Measurements from ENCODE around the gene AGO1. TPM values are rescaled to one million over a fixed set of nuclear protein-coding genes. Genes with fewer than 3 reads are reported as not detected.

Gene AGO1
- total RNA-seq, 1 experiment from 2014 or later = 36.2 TPM

- no peak for DNase-seq (ENCODE audit: low read depth, low spot score)
- Histone ChIP-seq H3K27ac (ENCODE audit: low read depth, low read length) (no peak overlapping the region), H3K79me2 (ENCODE audit: insufficient read depth, low read length) (no peaks in the 10 kb centered on the region), H3K9ac (ENCODE audit: low read length) (no peak overlapping the region), H3K4me1 (ENCODE audit: control insufficient read depth in 1 of 2, insufficient read depth in 2 of 2, low read length in 2 of 2) (no peaks in the 10 kb centered on the region), H4K20me1 (ENCODE audit: insufficient read depth) (no peaks in the 10 kb centered on the region), H3K27me3 (ENCODE audit: insufficient read depth, low read length) (no peaks in the 10 kb centered on the region), H3K9me3 (ENCODE audit: control insufficient read depth in 1 of 2, insufficient read depth in 1 of 2, low read depth in 1 of 2, low read length in 2 of 2) (no peaks in the 10 kb centered on the region), H3K36me3 (ENCODE audit: control insufficient read depth in 1 of 2, insufficient read depth in 2 of 2, low read length in 2 of 2) (peaks cover 44 to 64% of the 10 kb centered on the region in 2 experiments; a peak in 3 of 4 replicates), H3K4me3 (replicated peaks in 1 of 2; ENCODE audit: low read depth in 1 of 2, low read length in 2 of 2) (no peak overlapping the region), H2AFZ (ENCODE audit: low read depth, low read length, poor library complexity, severe bottlenecking) (no peak overlapping the region), H3K4me2 (ENCODE audit: low read length) (no peak overlapping the region), H3K9me2 (ENCODE audit: insufficient read depth) (no peaks in the 10 kb centered on the region)
- ChIA-PET RAD21 (ENCODE audit: low non-redundant PET in 1 of 2, low total read pairs in 2 of 2, uncharacterized antibody in 2 of 2, unreplicated experiment in 2 of 2) (no interaction called here), POLR2A (no interaction called here), CTCF (no interaction called here)
- ATAC-seq = no peak
- no TSS peak for BruUV-seq (replicated peaks)
- intact Hi-C loops (cut with micrococcal nuclease) = no loop called here
- no peak for TF ChIP-seq POLR2AphosphoS5 (IDR thresholded peaks at IDR 0.05; ENCODE audit: low read depth, low read length)
- no peak for TF ChIP-seq TCF7L2 (IDR thresholded peaks at IDR 0.05; ENCODE audit: borderline replicate concordance, extremely low read depth, insufficient read depth, insufficient read length)
- no peak for TF ChIP-seq ATF3 (IDR thresholded peaks at IDR 0.05)
- no peak for TF ChIP-seq ZFX (IDR thresholded peaks at IDR 0.05)
- TF ChIP-seq FOSL1 (IDR thresholded peaks at IDR 0.05; ENCODE audit: low read depth) = no peak
- TF ChIP-seq ELF1 (IDR thresholded peaks at IDR 0.05; ENCODE audit: borderline replicate concordance, low read depth) = no peak
- TF ChIP-seq SIN3A (IDR thresholded peaks at IDR 0.05; ENCODE audit: low read depth) = no peak
- TF ChIP-seq RAD21 (IDR thresholded peaks at IDR 0.05; ENCODE audit: low read depth) = no peak
- TF ChIP-seq SRF (IDR thresholded peaks at IDR 0.05; ENCODE audit: low read depth) = no peak
- no peak for TF ChIP-seq REST (IDR thresholded peaks at IDR 0.05; ENCODE audit: low read depth)
Measured at GRCh38 chr1:35914717-35915116, 31.7 kb downstream of the AGO1 start.

Data from HCT116 (cell line).